ENCODE results near the gene ARHGEF4. TPM values are rescaled to one million over a fixed set of nuclear protein-coding genes. Genes with fewer than 3 reads are reported as not detected.

ARHGEF4 gene
- total RNA-seq, 1 experiment from 2014 or later = 26.6 TPM

GRCh38 chr2:131045286-131046027 lies 208.7 kb downstream of the ARHGEF4 start:
- ChIA-PET CTCF (interaction anchor here (0.9 kb wide), 1 partner anchor 248 kb away, joined by 3 read pairs; no protein-coding TSS in a partner anchor), RAD21 (ENCODE audit: low non-redundant PET in 1 of 2, low total read pairs in 2 of 2, uncharacterized antibody in 2 of 2, unreplicated experiment in 2 of 2) (no interaction called here), POLR2A (no interaction called here)
- Histone ChIP-seq H3K27ac (ENCODE audit: low read depth, low read length) (no peak overlapping the region), H3K27me3 (ENCODE audit: insufficient read depth, low read length) (no peaks in the 10 kb centered on the region), H2AFZ (ENCODE audit: low read depth, low read length, poor library complexity, severe bottlenecking) (no peak overlapping the region), H3K9ac (ENCODE audit: low read length) (no peak overlapping the region), H3K4me1 (ENCODE audit: control insufficient read depth in 1 of 2, insufficient read depth in 2 of 2, low read length in 2 of 2) (0 out of 4 replicates have a peak, but pooled peaks cover 0 to 5% of the 10 kb centered on the region in 2 experiments), H4K20me1 (ENCODE audit: insufficient read depth) (peaks cover 3% of the 10 kb centered on the region; the same call in 1 of the 2 replicates), H3K9me2 (ENCODE audit: insufficient read depth) (no peaks in the 10 kb centered on the region), H3K36me3 (ENCODE audit: control insufficient read depth in 1 of 2, insufficient read depth in 2 of 2, low read length in 2 of 2) (peaks cover 10 to 12% of the 10 kb centered on the region in 2 experiments; a peak in 3 of 4 replicates), H3K9me3 (ENCODE audit: control insufficient read depth in 1 of 2, insufficient read depth in 1 of 2, low read depth in 1 of 2, low read length in 2 of 2) (no peaks in the 10 kb centered on the region), H3K4me3 (replicated peaks in 1 of 2; ENCODE audit: low read depth in 1 of 2, low read length in 2 of 2) (no peak overlapping the region), H3K4me2 (ENCODE audit: low read length) (no peak overlapping the region), H3K79me2 (ENCODE audit: insufficient read depth, low read length) (peaks cover 13% of the 10 kb centered on the region; the same call in 1 of the 2 replicates)
- BruUV-seq (replicated peaks) = no TSS peak
- no peak for TF ChIP-seq TCF7L2 (IDR thresholded peaks at IDR 0.05; ENCODE audit: borderline replicate concordance, extremely low read depth, insufficient read depth, insufficient read length)
- TF ChIP-seq ZNF274 (IDR thresholded peaks at IDR 0.05; ENCODE audit: low read depth, low read length) = no peak
- no peak for TF ChIP-seq EGR1 (IDR thresholded peaks at IDR 0.05; ENCODE audit: low read depth)
- no peak for TF ChIP-seq MAX (IDR thresholded peaks at IDR 0.05)
- no peak for TF ChIP-seq POLR2A (IDR thresholded peaks at IDR 0.05; ENCODE audit: borderline replicate concordance, extremely low read depth, insufficient read depth, insufficient read length)
- TF ChIP-seq JUND (IDR thresholded peaks at IDR 0.05) = no peak
- no peak for TF ChIP-seq SP1 (IDR thresholded peaks at IDR 0.05; ENCODE audit: low read depth)
- TF ChIP-seq RAD21 (IDR thresholded peaks at IDR 0.05; ENCODE audit: low read depth) = no peak
- TF ChIP-seq EZH2phosphoT487 (IDR thresholded peaks at IDR 0.05; ENCODE audit: borderline replicate concordance) = no peak
- TF ChIP-seq SIN3A (IDR thresholded peaks at IDR 0.05; ENCODE audit: low read depth) = no peak
- no peak; the same call in 1 of the 2 replicates for TF ChIP-seq POLR2AphosphoS5 (IDR thresholded peaks at IDR 0.05; ENCODE audit: low read depth, low read length)
- no peak for TF ChIP-seq CBX3 (IDR thresholded peaks at IDR 0.05; ENCODE audit: low read depth)
- TF ChIP-seq SRF (IDR thresholded peaks at IDR 0.05; ENCODE audit: low read depth) = no peak
- no peak for TF ChIP-seq YY1 (IDR thresholded peaks at IDR 0.05; ENCODE audit: extremely low read depth, insufficient replicate concordance, low read depth, low read length)
- no peak for TF ChIP-seq ATF3 (IDR thresholded peaks at IDR 0.05)
- no peak for TF ChIP-seq ZBTB33 (IDR thresholded peaks at IDR 0.05; ENCODE audit: extremely low read depth, insufficient replicate concordance, low read length)
- TF ChIP-seq CEBPB (IDR thresholded peaks at IDR 0.05; ENCODE audit: low read depth) = no peak
- no peak for TF ChIP-seq REST (IDR thresholded peaks at IDR 0.05; ENCODE audit: low read depth)
- TF ChIP-seq ZFX (IDR thresholded peaks at IDR 0.05) = no peak
- TF ChIP-seq ELF1 (IDR thresholded peaks at IDR 0.05; ENCODE audit: borderline replicate concordance, low read depth) = no peak
- ATAC-seq (peak; percentile 21), DNase-seq (ENCODE audit: low read depth, low spot score) (no peak)
- intact Hi-C loops (cut with micrococcal nuclease) = loop anchor here (5.0 kb wide), 1 partner anchor 248 kb away; no protein-coding TSS in a partner anchor

All from HCT116 (cell line).